Thyroid gland (tissue), 4 donors: Measurements from ENCODE around the gene CLK2.

ENCODE experiments used
- CTCF ChIP-seq, 6 experiments: fragments of 200-600 bp in 3 of 6; fragments of 450-650 bp in 3 of 6; sonication (generic) in 3 of 6; IDR thresholded peaks; one replicate each; pipeline ENCODE4 v1.5.1; 2016 to 2019; ENCODE audit warnings: antibody characterized with exemption in 6 of 6, mild to moderate bottlenecking in 2 of 6, inconsistent platforms in 1 of 6, moderate library complexity in 1 of 6
- POLR2A ChIP-seq, 2 donors: fragments of 450-650 bp; IDR thresholded peaks; one replicate each; pipeline ENCODE4 v1.6.1; 2017; ENCODE audit warnings: antibody characterized with exemption in 2 of 2, mild to moderate bottlenecking in 2 of 2, moderate library complexity in 1 of 2

- TF ChIP-seq POLR2A (IDR thresholded peaks at IDR 0.05): no peak
- no peak for TF ChIP-seq CTCF (IDR thresholded peaks at IDR 0.05)
These were observed 20.1 kb downstream of the CLK2 start for GRCh38 chr1:155253208-155253607.
